Measurements from ENCODE around the gene LMBR1L. TPM values are rescaled to one million over a fixed set of nuclear protein-coding genes. Genes with fewer than 3 reads are reported as not detected.

The LMBR1L gene
- total and polyA plus RNA-seq, 2 donors (not counting 1 experiment from before 2014, with no cell fraction given) = 30.9 to 53.2 TPM

DNA sequence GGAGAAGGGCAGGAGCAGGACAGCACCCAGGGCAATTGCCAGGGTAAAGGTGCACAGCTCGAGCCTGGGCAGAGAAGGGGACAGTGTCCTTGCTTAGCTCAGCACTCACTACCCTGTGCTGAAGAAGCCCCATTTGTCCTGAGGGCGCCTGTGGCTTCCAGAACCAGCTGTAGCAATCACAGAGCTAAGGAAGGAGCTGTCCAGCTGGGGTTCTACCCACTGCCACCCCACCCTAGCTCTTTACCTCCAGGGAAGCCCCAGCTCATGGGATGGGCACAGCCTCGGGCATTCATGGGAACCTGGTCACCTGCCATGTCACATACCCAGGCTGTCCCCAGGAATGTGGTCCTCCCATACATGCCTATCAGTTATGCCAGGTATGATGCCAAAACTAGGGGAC lies 5.8 kb downstream of the LMBR1L start:
- no peak overlapping the region for H3K9ac ChIP-seq (ENCODE audit: insufficient read depth, low read length)
- no peak overlapping the region for H3K4me3 ChIP-seq (replicated peaks in 1 of 4; ENCODE audit: control extremely low read depth in 1 of 4, insufficient read depth in 1 of 4, low read depth in 3 of 4, low read length in 4 of 4)
- H3K9me3 ChIP-seq (ENCODE audit: control insufficient read depth, insufficient read depth, low read depth, low read length) = no peaks in the 10 kb centered on the region
- TF ChIP-seq CTCF (conservative IDR thresholded peaks at IDR 0.05 in 1 of 2, IDR thresholded peaks at IDR 0.05 in 1 of 2; ENCODE audit: low read depth in 1 of 2, low read length in 2 of 2) (no peak), EZH2 (IDR thresholded peaks at IDR 0.05; ENCODE audit: low read length, missing control alignments) (no peak)
- no peak overlapping the region for H2AFZ ChIP-seq (ENCODE audit: low read length)
- H3K36me3 ChIP-seq (ENCODE audit: control insufficient read depth, insufficient read depth, low read length) = peaks cover 11% of the 10 kb centered on the region
- H3K4me1 ChIP-seq (ENCODE audit: control insufficient read depth, extremely low read depth, insufficient read depth, low read length) = peaks cover 5% of the 10 kb centered on the region
- H3K27me3 ChIP-seq (ENCODE audit: control insufficient read depth, insufficient read depth, low read length) = no peaks in the 10 kb centered on the region
- DNase-seq (ENCODE audit: low read depth in 2 of 2) = no peak
- H3K79me2 ChIP-seq (ENCODE audit: control insufficient read depth, insufficient read depth, low read length) = peaks cover 17% of the 10 kb centered on the region
- H4K20me1 ChIP-seq (ENCODE audit: control insufficient read depth, extremely low read depth, insufficient read depth, low read length) = no peaks in the 10 kb centered on the region
- no peak overlapping the region for H3K27ac ChIP-seq (ENCODE audit: insufficient read depth, low read length)
- H3K4me2 ChIP-seq (ENCODE audit: extremely low read depth, insufficient read depth, low read length) = no peak overlapping the region

DNA sequence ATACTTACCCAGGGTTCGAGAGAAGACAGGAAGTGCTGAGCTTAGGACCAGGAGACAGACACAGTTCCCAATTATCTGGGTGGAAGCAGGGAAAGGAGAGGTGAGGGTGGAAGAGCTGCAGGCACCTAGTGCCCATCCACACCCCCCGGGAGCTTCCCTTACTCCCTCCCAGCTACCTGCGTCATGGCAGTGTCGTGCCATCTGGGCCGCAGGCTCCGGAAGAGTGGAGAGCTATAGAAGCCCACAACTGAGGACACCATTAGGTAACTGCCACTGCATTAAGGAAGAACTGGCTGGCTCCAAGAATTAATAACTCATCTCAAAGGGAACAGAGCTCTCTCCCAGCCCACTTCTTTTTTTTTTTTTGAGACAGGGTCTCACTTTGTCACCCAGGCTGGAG lies 10.3 kb downstream of the LMBR1L start:
- Histone ChIP-seq H3K4me2 (ENCODE audit: extremely low read depth, insufficient read depth, low read length) (no peak overlapping the region), H4K20me1 (ENCODE audit: control insufficient read depth, extremely low read depth, insufficient read depth, low read length) (no peaks in the 10 kb centered on the region), H3K27ac (ENCODE audit: insufficient read depth, low read length) (no peak overlapping the region), H3K4me1 (ENCODE audit: control insufficient read depth, extremely low read depth, insufficient read depth, low read length) (no peaks in the 10 kb centered on the region), H3K79me2 (ENCODE audit: control insufficient read depth, insufficient read depth, low read length) (no peaks in the 10 kb centered on the region), H3K4me3 (replicated peaks in 1 of 4; ENCODE audit: control extremely low read depth in 1 of 4, insufficient read depth in 1 of 4, low read depth in 3 of 4, low read length in 4 of 4) (no peak overlapping the region), H3K27me3 (ENCODE audit: control insufficient read depth, insufficient read depth, low read length) (no peaks in the 10 kb centered on the region), H3K9ac (ENCODE audit: insufficient read depth, low read length) (no peak overlapping the region), H3K9me3 (ENCODE audit: control insufficient read depth, insufficient read depth, low read depth, low read length) (no peaks in the 10 kb centered on the region), H3K36me3 (ENCODE audit: control insufficient read depth, insufficient read depth, low read length) (peaks cover 12% of the 10 kb centered on the region), H2AFZ (ENCODE audit: low read length) (no peak overlapping the region)
- TF ChIP-seq EZH2 (IDR thresholded peaks at IDR 0.05; ENCODE audit: low read length, missing control alignments) = no peak
- no peak for TF ChIP-seq CTCF (conservative IDR thresholded peaks at IDR 0.05 in 1 of 2, IDR thresholded peaks at IDR 0.05 in 1 of 2; ENCODE audit: low read depth in 1 of 2, low read length in 2 of 2)
- no peak for DNase-seq (ENCODE audit: low read depth in 2 of 2)

- Histone ChIP-seq H2AFZ (ENCODE audit: low read length) (no peak overlapping the region), H3K4me1 (ENCODE audit: control insufficient read depth, extremely low read depth, insufficient read depth, low read length) (peaks cover 4% of the 10 kb centered on the region), H3K79me2 (ENCODE audit: control insufficient read depth, insufficient read depth, low read length) (no peaks in the 10 kb centered on the region), H3K9me3 (ENCODE audit: control insufficient read depth, insufficient read depth, low read depth, low read length) (no peaks in the 10 kb centered on the region), H3K27ac (ENCODE audit: insufficient read depth, low read length) (no peak overlapping the region), H3K9ac (ENCODE audit: insufficient read depth, low read length) (no peak overlapping the region), H3K4me2 (ENCODE audit: extremely low read depth, insufficient read depth, low read length) (no peak overlapping the region), H3K36me3 (ENCODE audit: control insufficient read depth, insufficient read depth, low read length) (peaks cover 12% of the 10 kb centered on the region), H4K20me1 (ENCODE audit: control insufficient read depth, extremely low read depth, insufficient read depth, low read length) (no peaks in the 10 kb centered on the region), H3K4me3 (replicated peaks in 1 of 4; ENCODE audit: control extremely low read depth in 1 of 4, insufficient read depth in 1 of 4, low read depth in 3 of 4, low read length in 4 of 4) (no peak overlapping the region), H3K27me3 (ENCODE audit: control insufficient read depth, insufficient read depth, low read length) (peaks cover 14% of the 10 kb centered on the region)
- no peak for DNase-seq (ENCODE audit: low read depth in 2 of 2)
- TF ChIP-seq CTCF (conservative IDR thresholded peaks at IDR 0.05 in 1 of 2, IDR thresholded peaks at IDR 0.05 in 1 of 2; ENCODE audit: low read depth in 1 of 2, low read length in 2 of 2) = no peak
- TF ChIP-seq EZH2 (IDR thresholded peaks at IDR 0.05; ENCODE audit: low read length, missing control alignments) = no peak
Measured at GRCh38 chr12:49098703-49099102, 11.9 kb downstream of the LMBR1L start.
